OCI-LY1 (cell line): Measurements from ENCODE around the gene PTPRD.

Experiments used
- EZH2 ChIP-seq: fragments of 200-600 bp; sonication (generic), shearing (Covaris generic); IDR thresholded peaks from 2 replicates; pipeline ENCODE4 v1.8.0; 2017; ENCODE audit warnings: borderline replicate concordance, mixed run types, mild to moderate bottlenecking, antibody characterized with exemption, low read length, moderate library complexity, mixed read lengths
- TF ChIP-seq, protein P1 (sequence below): fragments of 200-600 bp; sonication (generic), shearing (Covaris generic); IDR thresholded peaks from 2 replicates; pipeline ENCODE4 v1.5.1; 2017; ENCODE audit warnings: mild to moderate bottlenecking, antibody characterized with exemption, low read length, moderate library complexity, mixed read lengths

DNA sequence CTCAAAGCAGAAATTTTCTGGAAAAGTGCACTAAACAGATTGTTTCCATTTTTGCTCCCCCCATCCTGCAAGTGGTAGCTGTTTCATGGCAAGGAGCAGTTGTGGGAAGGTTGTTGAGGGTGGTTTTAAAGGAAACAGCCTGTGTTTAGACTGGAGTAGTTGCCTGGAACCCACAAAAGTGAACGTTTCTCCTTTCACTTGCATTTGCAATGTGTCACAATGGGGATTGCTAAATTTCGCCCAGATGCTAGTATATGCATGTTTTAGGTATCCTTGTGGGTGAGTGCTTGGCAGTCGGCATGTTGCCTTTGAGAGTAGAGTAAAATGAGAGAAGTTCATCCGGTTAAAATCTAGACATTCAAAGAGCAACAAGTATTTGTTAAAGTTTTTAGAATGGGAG is 1713.3 kb downstream of the PTPRD start:
- TF ChIP-seq, protein P1, sequence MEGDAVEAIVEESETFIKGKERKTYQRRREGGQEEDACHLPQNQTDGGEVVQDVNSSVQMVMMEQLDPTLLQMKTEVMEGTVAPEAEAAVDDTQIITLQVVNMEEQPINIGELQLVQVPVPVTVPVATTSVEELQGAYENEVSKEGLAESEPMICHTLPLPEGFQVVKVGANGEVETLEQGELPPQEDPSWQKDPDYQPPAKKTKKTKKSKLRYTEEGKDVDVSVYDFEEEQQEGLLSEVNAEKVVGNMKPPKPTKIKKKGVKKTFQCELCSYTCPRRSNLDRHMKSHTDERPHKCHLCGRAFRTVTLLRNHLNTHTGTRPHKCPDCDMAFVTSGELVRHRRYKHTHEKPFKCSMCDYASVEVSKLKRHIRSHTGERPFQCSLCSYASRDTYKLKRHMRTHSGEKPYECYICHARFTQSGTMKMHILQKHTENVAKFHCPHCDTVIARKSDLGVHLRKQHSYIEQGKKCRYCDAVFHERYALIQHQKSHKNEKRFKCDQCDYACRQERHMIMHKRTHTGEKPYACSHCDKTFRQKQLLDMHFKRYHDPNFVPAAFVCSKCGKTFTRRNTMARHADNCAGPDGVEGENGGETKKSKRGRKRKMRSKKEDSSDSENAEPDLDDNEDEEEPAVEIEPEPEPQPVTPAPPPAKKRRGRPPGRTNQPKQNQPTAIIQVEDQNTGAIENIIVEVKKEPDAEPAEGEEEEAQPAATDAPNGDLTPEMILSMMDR: no peak
- no peak for TF ChIP-seq EZH2
